GM19324 (cell line): ENCODE measurements around the gene MAMDC4.
"Not testable (repeated sequence)": the region's sequence is repeated elsewhere in the genome, so short reads cannot be mapped to it uniquely, and the experiment has no call there.

ENCODE experiments used
- ATAC-seq: cut with Tn5 transposase; IDR thresholded peaks from one replicate; pipeline ENCODE4 v1.9.1; 2021; ENCODE audit warnings: mild to moderate bottlenecking, moderate library complexity; ENCODE audit not compliant: unreplicated experiment, low FRiP score

Gene MAMDC4

DNA sequence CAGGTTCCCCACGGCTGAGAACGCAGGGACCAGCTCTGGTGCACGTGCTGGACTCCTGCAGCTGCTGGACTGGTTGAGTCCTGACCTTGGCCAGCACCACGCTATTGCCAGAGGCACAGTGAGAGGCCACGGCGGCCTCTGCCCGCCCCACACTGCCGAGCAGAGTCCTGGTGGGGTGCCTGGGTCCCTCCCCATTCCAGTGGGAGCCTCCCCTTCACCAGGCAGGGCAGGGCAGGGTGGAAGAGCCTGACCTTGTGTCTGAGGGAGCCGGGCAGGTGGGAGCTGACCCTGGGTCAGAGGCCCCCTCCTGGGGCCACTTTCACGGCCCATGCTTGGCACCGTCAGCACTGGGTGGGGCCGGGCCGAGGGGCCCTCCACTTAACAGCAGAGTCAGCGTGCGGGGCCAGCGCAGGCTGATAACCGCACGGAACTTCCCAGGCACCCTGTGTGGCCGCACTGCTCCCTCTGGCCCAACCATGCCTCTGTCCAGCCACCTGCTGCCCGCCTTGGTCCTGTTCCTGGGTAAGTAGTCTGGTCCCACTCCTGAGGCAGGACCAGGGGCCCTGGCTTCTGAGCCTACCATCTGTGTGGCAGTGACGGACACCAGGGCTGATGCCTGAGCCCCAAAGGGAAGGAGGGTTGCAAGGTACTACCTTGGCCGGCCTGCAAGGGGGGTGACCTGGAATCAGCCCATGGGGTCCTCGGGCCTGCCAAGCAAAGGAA, at the start of gene MAMDC4:
MAMDC4 (plus strand) TSS at position 406 of the 723 bp plus-strand sequence; CDS start at position 477, 71 bp downstream.
- ATAC-seq: no peak

DNA sequence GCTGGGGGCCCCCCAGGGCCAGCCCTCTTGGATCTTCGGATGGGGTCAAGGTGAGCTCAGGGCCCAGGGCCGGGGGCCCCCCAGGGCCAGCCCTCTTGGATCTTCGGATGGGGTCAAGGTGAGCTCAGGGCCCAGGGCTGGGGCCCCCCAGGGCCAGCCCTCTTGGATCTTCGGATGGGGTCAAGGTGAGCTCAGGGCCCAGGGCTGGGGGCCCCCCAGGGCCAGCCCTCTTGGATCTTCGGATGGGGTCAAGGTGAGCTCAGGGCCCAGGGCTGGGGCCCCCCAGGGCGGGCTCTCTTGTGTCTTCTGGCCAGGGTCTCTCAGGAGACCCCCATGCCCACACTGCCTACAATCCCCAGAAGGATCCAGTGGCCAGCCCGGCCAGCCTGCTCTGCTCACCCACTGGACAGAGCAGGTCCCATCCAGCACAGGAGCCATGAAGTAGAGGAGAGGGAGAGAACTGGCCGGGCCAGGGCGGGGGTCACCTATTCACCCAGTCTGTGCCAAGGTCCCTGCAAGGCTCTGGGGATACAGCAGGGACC, 49.1 kb upstream of the MAMDC4 start:
- ATAC-seq: not testable (repeated sequence)

DNA sequence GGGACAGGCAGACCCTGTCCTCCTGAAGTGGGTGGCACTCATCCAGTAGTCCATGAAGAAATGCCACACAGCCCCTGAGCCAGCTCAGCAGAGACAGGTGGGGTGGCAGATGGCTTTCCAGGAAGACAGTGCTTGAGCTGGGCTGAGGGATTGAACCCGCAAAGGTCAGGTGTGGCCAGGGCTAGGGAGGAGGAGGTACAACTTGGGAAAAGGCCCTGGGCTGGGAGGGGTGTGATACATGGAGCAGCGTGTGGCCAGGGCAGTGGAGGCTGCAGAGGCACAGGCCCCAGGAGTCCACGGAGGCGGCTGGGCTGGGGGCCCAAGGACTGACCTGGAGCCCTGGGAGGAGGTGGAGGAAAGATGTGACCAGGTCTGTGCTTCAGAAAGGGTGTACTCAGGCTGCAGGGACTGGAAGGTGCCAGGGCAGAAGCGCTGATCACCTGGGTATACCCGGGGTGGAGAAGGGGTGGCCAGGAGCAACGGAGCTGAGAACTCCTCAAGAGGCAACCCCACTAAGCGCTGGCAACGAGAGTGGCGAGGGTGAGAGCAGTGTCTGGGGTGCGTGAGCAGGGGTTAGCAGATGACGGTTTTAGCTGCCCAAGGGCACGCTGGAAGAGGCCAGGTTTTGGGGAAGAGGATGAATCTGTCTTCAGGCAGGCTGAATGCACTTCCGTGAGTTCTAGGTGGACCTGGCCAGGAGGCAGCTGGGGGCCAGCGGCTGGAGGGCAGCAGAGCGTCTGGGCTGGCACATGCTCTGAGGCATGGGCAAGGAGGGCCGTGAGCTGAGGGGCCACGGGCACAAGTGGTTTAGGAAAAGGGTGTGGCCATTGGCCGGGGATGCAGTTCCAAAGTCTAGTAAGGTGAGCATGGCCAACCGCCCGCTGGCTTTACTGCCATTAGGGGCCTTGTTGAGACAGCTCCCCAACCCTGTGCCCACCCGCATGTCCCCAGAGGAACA, 48.3 kb upstream of the MAMDC4 start:
- ATAC-seq: no peak

DNA sequence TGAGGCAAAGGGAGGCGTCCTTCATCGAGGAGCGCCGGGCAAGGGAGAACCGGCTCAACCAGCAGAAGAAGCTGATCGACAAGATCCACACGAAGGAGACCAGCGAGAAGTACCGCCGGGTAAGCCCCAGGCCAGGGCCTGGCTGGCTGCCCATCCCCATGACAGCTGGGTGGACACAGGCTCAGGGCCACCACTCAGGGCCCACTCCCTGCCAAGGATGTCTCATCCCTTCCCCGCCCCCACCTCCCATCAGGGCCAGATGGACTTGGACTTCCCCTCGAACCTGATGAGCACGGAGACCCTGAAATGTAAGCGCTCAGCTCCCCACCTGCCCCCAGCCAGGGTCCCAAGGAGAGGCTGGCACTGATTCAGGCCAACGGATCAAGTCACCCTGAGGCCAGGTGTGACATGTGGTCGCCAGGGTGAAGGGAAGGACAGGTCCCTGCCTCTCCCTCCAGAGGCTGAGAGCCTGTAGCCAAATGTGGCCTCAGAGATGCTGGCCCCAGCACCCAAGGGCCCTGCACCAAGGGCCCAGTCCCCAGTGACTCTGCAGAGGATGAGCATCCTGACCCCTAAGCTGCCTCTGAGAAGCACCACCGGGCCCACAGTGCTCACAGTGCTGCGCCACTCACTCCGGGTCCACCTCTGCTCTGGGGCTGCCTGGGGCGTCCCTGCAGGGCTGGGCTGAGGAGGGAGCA, 47.5 kb upstream of the MAMDC4 start:
- no peak for ATAC-seq

DNA sequence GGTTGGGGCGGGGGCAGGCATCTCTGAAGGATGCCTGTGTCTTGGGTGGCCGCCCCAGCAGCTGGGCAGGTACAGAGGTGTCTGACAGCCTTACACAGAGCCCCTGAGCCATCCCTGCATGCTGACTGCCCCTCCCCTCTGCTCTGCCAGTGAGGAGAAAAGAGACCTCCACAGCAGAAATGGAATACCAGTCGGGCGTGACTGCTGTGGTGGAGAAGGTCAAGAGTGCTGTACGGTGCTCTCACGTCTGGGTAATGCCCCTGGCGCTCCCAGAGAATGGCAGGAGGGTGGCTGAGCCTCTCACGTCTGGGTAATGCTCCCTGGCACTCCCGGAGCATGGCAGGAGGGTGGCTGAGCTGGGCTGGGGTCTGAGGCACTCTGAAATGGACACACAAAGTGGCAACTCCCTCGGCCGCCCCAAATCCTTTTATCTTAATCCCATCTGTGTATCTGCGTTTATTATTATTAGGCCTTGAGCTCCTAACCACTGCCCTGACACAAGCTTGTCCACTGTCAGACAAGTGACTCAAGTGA, 46.9 kb upstream of the MAMDC4 start:
- no peak for ATAC-seq

DNA sequence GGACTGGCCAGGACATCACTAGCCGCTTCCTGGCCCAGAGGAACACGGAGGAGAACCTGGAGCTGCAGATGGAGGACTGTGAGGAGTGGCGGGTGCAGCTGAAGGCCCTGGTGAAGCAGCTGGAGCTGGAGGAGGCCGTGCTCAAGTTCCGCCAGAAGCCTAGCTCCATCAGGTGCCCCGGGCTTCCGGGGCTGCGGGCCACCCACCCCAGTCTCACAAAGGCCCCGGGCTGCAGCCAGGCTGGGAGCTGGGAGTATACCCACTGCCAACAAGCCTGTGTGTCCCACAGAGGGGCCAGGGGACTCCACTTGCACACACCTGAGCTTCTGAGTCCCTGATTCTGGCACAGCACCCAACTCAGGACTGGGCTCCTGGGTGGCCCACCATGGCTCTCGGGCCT, 46.1 kb upstream of the MAMDC4 start:
- ATAC-seq: no peak

DNA sequence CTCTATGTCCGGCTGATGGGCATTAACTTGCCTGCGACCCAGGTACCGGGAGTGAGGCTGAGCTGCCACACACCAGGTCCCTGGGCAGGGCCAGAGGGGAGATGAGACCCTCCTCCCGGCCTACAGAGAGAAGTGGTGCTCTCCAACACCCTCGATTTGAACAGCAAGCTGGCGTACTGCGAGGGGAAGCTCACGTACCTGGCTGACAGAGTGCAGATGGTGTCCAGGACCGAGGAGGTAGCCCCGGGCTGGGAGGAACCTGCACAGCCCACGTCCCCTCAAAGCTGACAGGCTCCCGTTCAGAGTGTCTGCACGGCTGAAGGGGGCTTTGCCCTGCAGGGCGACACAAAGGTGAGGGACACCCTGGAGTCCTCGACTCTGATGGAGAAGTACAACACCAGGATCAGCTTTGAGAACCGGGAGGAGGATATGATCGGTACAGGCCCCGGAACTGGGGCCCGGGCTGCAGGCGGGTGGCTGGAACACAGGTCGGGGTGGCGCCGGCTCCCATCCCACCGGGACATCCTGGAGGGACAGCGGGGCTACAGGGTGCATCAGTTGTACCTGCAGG, 45.4 kb upstream of the MAMDC4 start:
- no peak for ATAC-seq

DNA sequence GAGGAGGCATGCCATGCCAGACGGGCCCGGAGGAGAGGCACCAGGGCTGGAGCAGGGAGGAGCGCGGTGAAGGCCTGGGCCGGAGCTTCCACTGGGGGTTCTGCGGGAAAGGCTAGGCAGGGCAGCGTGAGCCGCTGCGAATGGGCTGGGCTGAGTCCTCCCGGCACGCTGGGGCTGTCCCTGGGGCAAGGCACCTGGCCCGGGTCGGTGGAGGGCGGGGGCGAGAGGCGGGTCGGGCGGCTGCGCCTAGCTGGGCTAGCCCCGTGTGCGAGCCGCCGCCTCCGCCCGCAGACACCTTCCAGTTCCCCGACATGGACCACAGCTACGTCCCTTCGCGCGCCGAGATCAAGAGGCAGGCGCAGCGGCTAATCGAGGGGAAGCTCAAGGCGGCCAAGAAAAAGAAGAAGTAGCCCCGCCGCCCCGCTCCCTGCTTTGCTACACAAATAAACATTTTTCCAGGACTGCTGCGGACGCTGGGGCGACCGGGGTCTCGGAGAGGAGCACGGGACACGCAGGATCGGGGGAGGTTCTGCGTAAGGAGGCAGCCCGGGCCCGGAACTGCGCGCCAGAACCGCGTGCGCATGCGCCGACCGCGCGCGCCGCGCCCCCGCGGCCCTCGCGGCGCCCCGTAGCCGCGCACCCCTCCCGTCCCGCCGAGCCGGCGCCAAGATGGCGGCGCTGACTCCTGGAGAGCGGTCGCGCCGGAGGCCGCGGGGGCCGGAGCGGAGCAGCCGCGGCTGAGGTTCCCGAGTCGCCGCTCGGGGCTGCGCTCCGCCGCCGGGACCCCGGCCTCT, 44.7 kb upstream of the MAMDC4 start, which contains the start of gene RABL6:
RABL6 (plus strand) TSS at position 668 of the 794 bp plus-strand sequence. CDS start 249 bp downstream, outside the sequence.
- peak; percentile 85 for ATAC-seq

DNA sequence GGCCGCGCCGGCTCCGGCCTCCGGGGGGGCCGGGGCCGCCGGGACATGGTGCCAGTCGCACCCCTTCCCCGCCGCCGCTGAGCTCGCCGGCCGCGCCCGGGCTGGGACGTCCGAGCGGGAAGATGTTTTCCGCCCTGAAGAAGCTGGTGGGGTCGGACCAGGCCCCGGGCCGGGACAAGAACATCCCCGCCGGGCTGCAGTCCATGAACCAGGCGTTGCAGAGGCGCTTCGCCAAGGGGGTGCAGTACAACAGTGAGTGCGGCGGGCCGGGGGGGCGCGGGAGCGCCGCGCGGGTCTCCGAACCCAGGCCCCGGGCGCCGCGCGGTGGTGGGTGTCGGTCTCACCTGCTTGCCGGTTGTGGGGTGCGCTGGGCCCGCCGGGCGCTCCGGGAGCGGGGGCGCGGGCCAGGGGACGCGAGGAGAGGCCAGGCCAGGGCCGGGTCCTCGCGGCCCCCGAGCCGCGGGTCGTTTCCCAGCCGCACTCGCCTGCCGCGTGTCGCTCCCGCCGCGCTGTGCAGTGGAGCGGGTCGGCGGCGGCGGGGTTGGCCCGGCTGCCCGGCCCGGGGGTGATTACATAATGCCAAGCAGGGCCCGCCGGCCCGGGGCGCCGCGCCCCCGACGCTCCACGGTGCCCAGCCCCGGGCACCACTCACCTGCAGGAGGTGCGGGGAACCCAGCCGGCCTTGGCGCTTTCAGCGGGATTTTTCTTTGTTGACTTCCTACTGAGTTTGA, 43.9 kb upstream of the MAMDC4 start:
- peak; percentile 37 for ATAC-seq

DNA sequence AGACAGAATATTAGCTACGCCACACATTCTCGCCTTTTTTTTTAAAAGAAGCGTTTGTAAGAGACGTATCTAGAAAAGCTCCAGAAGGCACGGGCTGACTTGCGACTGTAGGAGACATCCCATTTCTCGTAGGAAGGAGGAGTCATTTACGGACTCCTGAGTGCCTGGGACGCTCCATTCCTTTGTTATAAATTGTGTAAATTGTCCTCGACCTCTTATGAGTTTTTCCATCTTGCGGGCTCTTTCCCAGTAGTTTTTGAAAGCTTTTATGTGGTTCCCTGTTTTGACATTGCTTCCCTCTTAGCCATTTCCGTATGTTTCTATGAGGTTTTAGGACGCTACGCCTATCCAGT, 43.4 kb upstream of the MAMDC4 start:
- no peak for ATAC-seq

DNA sequence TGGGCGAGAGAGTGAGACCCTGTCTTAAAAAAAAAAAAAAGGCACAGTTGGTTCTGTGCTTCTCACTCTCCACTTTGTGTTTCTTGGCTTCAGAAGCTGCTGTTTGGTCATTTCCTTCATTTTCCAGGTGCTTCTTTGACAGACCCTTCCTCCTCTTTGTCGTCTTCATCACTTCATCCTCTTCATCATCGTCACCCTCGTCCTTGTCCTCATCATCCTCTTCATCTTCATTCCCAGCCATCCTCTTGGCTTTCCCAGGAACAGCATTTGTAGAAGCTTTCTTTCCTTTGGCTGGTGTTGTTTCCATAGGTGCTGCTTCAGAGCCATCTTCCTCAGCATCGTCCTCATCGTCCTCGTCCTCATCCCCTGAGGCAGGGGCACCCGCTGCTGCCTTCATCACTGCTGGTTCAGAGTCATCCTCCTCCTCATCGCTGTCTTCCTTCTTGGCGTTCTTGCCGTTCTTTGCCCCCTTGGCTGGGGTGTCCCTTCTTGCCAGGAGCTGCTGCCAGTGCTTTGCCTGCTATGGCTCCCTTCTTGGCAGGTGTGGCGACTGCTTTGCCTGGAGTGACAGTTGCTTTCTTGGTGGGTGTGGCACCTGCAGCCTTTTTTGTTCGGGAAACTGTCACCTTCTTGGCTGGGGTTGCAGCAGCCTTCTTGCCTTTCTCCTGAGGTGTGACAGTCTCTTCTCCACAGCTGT, 37.3 kb upstream of the MAMDC4 start:
- ATAC-seq: no peak

DNA sequence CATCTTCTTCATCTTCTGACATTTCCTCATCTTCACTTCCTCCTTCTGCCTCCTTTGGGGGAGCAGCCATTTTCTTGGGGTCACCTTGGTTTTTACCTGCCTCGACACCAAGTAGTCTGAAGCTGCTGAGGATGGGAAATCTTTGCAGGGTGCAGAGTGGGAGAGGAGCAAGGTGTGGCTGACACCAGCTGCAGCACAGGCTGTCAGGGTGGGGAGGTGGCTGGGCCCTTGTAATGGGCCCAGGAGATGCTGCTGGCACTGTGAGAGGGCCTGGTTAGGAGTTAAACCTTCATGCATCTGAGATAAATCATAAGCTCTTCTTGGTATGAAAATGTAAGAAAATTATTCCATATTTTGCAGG, 36.7 kb upstream of the MAMDC4 start:
- ATAC-seq: no peak

DNA sequence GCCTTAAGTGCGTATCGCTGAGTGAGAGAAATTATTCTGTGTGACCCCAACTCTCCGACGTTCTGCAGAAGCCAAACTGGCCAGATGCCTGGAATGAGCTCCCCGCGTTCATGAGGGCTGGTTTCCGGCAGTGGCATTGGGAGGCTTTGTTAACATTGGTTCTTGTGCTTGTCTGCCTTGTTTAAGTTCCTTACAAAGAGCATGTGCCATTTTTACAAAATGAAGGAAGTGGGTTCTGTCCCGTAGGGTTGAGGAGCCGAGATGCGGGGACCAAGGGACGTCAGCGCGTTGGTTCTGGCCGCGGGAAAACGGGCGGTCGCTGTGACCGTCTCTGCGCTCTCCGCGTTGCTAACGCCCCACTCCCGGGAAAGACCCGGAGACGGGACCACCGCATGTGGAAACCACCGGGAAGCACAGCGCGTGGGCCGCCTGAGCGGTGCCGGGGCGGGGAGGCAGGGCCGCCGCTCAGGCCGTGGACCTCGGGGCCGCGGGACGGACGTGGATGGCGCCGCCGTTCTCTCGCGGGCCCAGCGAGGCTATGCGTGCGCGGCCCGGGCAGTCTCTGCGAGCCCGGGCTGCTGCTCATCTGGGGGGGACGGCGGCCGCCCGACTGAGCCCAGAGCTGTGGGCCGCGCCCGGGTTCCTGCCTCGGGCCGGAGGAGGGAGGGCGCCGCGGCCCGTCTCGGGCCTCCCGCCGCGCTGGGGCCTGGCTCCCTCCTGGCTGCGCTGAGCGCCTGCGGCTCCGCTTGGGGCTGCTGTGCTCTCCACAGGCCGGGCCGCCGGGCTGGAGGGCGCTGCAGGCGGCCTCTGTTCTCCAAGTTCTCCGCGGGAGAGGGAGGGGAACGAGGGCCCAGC, 30.9 kb upstream of the MAMDC4 start:
- no peak for ATAC-seq

DNA sequence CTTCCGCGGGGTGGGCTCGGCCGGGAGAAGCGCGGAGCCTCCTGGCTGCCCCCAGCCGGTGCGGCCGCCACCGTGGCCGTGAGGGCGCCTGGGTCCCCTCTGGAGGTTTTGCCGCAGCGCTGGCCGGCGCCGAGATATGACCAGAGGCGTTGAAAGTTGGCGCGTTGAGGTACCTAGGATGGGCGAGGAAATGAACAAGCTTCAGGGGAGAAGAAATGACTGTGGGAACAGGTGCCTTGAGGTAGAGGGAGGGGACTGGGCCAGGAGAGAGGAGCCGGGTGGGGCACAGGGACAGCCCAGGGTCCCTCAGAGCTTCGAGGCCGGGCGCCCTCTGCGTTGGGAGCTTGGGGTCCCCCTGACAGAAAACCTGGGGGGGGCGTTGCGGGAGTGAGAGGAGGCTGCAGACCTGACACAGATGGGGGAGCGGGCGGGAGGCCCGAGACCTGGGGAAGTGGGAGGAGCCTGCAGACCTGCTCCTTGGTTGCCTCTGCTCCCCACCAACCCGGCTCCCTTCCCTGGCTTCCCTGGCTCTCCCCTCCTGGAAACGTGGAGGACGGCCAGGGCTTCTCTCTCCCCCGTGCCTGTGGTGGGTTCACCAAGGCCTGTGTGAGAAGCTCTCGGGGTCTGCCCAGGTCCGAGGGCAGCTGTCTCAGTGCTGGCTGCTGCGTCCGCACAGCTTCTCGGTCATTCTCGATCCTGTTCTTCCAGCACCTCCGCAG, 30.2 kb upstream of the MAMDC4 start:
- no peak for ATAC-seq

DNA sequence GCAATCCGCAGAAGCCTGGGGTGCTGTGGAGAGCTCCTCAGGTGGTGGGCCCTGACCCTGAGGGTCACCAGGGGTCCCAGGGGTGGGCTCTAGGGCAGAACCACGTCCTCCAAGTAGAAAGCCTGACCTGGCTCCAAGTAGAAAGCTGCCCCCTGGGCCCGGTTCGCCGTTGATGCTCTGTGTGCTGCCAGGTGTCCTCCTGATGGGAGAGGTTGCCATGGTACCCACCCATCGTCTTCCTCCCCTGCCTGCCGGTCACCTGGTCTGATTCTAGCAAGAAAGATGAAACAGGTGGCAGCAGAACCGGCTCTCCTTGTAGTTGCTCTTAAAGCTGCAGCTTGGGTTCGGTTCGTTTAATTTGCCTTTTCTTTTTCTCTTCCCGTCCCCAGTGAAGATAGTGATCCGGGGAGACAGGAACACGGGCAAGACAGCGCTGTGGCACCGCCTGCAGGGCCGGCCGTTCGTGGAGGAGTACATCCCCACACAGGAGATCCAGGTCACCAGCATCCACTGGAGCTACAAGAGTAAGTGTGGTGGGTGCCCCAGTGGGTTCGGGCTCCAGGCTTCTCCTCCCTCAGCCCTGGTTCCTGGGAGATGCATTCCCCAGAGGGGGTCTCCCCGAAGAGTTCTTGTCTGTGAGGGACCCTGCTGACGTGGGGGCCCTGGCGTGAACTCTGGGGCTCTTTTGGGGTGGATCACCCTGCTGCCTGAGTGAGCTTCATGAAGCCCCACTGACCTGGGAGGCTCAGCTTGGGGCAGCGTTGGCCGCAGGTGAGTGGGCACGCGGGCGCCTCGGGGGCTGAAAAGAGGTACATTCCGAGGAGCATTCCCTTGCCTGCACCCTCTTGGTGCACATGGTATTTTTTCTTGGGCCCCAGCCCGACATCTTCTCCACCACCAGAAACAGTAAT, 28.8 kb upstream of the MAMDC4 start:
- ATAC-seq: no peak
